Tibial nerve (tissue), 4 donors: Measurements from ENCODE around the gene AGXT2. TPM values are rescaled to one million over a fixed set of nuclear protein-coding genes. Genes with fewer than 3 reads are reported as not detected.
"Not testable (repeated sequence)": the region's sequence is repeated elsewhere in the genome, so short reads cannot be mapped to it uniquely, and the experiment has no call there.

ENCODE experiments used
- DNase-seq, 2 donors: peaks; one replicate each; pipeline ENCODE4 v3.0.0-alpha.2; 2019; ENCODE audit warnings: low spot score in 2 of 2
- H3K27ac ChIP-seq, 4 donors: fragments of 200-600 bp; sonication (generic) in 3 of 4; one replicate each; pipeline ENCODE4 v1.5.1; 2017 to 2019; ENCODE audit warnings: mild to moderate bottlenecking in 1 of 4
- H3K27me3 ChIP-seq, 2 donors: fragments of 200-600 bp; sonication (generic) in 1 of 2; one replicate each; pipeline versions ENCODE4 v1.5.1 to v1.6.0; 2017 to 2019
- H3K36me3 ChIP-seq, 3 donors: fragments of 200-600 bp; sonication (generic); one replicate each; pipeline ENCODE4 v1.5.1; 2018 to 2019
- H3K4me1 ChIP-seq, 4 donors: fragments of 200-600 bp; sonication (generic) in 3 of 4; one replicate each; pipeline ENCODE4 v1.5.1; 2017 to 2019
- H3K4me3 ChIP-seq, 4 donors: fragments of 200-600 bp; sonication (generic) in 3 of 4; one replicate each; pipeline ENCODE4 v1.5.1; 2017 to 2019; ENCODE audit warnings: mild to moderate bottlenecking in 1 of 4, moderate library complexity in 1 of 4
- H3K9me3 ChIP-seq, 4 donors: fragments of 200-600 bp; sonication (generic) in 3 of 4; one replicate each; pipeline ENCODE4 v1.5.1; 2017 to 2019
- EP300 ChIP-seq, 2 donors: sonication (generic); formaldehyde crosslinking; IDR thresholded peaks; one replicate each; pipeline ENCODE4 v1.6.1; 2017; ENCODE audit warnings: antibody characterized with exemption in 2 of 2, mild to moderate bottlenecking in 1 of 2
- POLR2A ChIP-seq, 2 donors: fragments of 450-650 bp; IDR thresholded peaks; one replicate each; pipeline ENCODE4 v1.6.1; 2017; ENCODE audit warnings: antibody characterized with exemption in 2 of 2, mild to moderate bottlenecking in 2 of 2, moderate library complexity in 2 of 2
- WGBS, 2 donors: methylation state at CpG; one replicate each; pipeline ENCODE4 v1.1.5; 2018; 5-methylcytosine and 5-hydroxymethylcytosine counted together
- total RNA-seq, 4 donors: library from RNA; depleted of rRNA; stranded (reverse); fragments of >200 nt; gene quantifications; one replicate each; pipeline ENCODE4 v1.1.0, GENCODE V29; 2016
- TF ChIP-seq, protein P1 (sequence below), 5 experiments: fragments of 200-600 bp in 3 of 5; fragments of 450-650 bp in 2 of 5; sonication (generic) in 3 of 5; IDR thresholded peaks; one replicate each; pipeline ENCODE4 v1.5.1; 2016 to 2019; ENCODE audit warnings: antibody characterized with exemption in 5 of 5, mild to moderate bottlenecking in 3 of 5, moderate library complexity in 2 of 5

AGXT2 gene
- total RNA-seq, 4 donors from 2014 or later: not detected

DNA sequence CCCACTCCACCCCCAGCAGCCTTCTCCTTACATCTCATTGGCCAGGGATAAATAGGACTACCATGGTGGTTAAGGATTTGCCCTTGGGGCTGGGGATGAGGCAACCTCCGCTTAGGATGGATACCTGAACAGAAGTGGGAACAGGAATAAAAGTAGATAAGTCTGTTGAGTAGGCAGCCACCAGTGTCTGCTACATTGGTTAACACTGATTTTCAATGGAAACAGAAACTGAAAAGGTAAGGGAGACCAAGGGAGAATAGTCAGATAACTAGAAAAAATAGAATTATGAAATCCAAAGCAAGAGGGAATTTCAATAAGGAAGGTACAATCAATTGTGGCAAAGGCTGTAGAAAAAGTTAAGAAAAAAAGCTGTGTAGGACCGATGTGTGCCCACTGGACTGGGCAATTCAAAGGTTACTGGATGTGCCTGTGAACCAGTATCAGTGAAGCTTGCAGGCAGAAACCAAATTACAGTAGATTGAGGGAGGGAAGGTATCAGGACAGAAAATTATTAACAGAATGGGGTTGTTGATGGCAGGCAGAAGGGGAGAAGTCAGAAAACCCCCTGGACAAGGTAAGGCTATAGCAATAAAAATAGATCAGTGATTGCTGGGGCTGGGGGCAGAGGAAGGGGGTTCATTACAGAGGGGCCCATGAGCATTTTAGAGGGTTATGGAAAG is 69.7 kb downstream of the AGXT2 start:
- Histone ChIP-seq H3K4me1 (no peaks in the 10 kb centered on the region), H3K36me3 (no peaks in the 10 kb centered on the region), H3K27me3 (no peaks in the 10 kb centered on the region), H3K27ac (no peak overlapping the region), H3K9me3 (peaks cover 0 to 4% (median 0%) of the 10 kb centered on the region in 4 donors), H3K4me3 (no peak overlapping the region)
- WGBS, 2 donors: 45 to 73% methylated on average over 2 of the region's 2 CpGs
- TF ChIP-seq POLR2A (IDR thresholded peaks at IDR 0.05): no peak
- TF ChIP-seq, protein P1, sequence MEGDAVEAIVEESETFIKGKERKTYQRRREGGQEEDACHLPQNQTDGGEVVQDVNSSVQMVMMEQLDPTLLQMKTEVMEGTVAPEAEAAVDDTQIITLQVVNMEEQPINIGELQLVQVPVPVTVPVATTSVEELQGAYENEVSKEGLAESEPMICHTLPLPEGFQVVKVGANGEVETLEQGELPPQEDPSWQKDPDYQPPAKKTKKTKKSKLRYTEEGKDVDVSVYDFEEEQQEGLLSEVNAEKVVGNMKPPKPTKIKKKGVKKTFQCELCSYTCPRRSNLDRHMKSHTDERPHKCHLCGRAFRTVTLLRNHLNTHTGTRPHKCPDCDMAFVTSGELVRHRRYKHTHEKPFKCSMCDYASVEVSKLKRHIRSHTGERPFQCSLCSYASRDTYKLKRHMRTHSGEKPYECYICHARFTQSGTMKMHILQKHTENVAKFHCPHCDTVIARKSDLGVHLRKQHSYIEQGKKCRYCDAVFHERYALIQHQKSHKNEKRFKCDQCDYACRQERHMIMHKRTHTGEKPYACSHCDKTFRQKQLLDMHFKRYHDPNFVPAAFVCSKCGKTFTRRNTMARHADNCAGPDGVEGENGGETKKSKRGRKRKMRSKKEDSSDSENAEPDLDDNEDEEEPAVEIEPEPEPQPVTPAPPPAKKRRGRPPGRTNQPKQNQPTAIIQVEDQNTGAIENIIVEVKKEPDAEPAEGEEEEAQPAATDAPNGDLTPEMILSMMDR (IDR thresholded peaks at IDR 0.05): no peak
- no peak for TF ChIP-seq EP300 (IDR thresholded peaks at IDR 0.05)
- no peak for DNase-seq

DNA sequence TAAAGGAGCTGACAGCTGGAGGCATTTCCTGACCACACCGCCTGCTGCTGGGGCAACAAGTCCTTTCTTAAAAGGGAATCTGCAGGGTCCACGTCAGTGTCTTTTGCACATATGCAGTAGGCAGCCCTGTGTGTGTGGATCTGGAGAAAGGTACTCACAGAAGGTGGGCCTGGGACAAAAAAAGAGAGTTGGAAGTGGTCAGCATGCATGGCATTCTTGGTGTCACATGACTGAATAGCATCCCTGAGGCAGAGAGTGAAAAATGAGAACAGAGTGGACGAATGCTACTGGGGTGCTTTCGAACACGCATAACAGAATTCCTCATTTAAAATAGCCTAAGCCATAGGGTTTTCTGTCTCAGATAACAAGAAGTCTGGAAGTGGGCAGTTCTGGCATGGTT is 71.4 kb downstream of the AGXT2 start:
- Histone ChIP-seq H3K36me3 (no peaks in the 10 kb centered on the region), H3K4me1 (no peaks in the 10 kb centered on the region), H3K9me3 (peaks cover 0 to 2% (median 0%) of the 10 kb centered on the region in 4 donors), H3K27me3 (no peaks in the 10 kb centered on the region), H3K4me3 (no peak overlapping the region), H3K27ac (no peak overlapping the region)
- WGBS, 2 donors: 72 to 76% methylated on average over 5 of the region's 5 CpGs
- no peak for DNase-seq
- TF ChIP-seq, protein P1 (IDR thresholded peaks at IDR 0.05): no peak
- no peak for TF ChIP-seq POLR2A (IDR thresholded peaks at IDR 0.05)
- TF ChIP-seq EP300 (IDR thresholded peaks at IDR 0.05): no peak

DNA sequence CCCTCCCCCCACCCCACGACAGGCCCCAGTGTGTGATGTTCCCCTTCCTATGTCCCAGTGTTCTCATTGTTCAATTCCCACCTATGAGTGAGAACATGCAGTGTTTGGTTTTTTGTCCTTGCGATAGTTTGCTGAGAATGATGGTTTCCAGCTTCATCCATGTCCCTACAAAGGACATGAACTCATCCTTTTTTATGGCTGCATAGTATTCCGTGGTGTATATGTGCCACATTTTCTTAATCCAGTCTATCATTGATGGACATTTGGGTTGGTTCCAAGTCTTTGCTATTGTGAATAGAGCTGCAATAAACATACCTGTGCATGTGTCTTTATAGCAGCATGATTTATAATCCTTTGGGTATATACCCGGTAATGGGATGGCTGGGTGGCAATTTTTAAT is 76.1 kb downstream of the AGXT2 start:
- H3K4me3 ChIP-seq, DNase-seq, H3K9me3 ChIP-seq, H3K27ac ChIP-seq, H3K27me3 ChIP-seq, H3K4me1 ChIP-seq, H3K36me3 ChIP-seq: not testable (repeated sequence)
- 90 to 96% methylated on average over 3 to 4 of the region's 4 CpGs for WGBS, 2 donors

DNA sequence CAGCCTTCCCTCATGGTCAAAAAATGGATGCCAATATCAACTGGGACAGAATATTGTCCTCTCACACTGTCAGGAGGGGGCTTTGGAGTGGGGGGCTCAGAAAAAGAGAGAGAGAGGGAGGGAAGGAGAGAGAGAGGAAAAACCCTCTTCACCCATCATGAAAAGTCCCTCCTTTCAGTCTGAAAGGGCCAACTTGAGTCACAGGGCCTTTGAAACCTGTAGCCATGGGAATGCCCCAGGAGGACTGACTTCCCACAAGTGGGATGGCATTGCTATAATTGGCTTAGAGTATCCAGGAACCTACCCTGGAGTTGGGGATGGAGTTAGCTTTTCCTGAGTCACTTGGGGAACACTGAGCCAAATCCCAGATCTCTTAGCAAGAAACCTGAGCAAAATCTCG is 77.2 kb downstream of the AGXT2 start:
- Histone ChIP-seq H3K9me3 (peaks cover 0 to 4% (median 0%) of the 10 kb centered on the region in 4 donors), H3K36me3 (peaks cover 0 to 6% (median 0%) of the 10 kb centered on the region in 3 donors), H3K27me3 (no peaks in the 10 kb centered on the region), H3K4me3 (no peak overlapping the region), H3K4me1 (no peaks in the 10 kb centered on the region), H3K27ac (no peak overlapping the region)
- TF ChIP-seq, protein P1 (IDR thresholded peaks at IDR 0.05): no peak
- TF ChIP-seq EP300 (IDR thresholded peaks at IDR 0.05) (no peak), POLR2A (IDR thresholded peaks at IDR 0.05) (no peak)
- DNase-seq: no peak
- WGBS, 2 donors: 76 to 86% methylated on average over 1 of the region's 1 CpG

DNA sequence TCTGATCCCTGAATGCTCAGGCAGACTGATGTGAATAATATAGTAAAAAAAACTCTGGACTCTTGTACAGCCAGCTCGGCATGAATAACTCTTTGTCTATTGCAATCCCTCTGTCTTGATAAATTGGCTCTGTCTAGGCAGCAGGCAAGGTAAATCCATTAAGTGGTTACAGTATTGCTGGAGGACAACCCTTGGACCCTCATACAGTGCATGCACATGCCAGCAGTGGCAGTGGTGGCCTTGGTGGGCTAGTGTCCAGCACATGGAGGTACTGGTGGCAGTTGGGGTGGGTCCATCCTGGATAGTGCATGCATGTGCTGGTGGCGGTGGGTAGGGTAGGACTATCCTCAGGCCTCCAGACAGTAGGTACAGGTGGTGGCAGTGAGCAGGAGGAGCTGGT is 79.5 kb downstream of the AGXT2 start:
- TF ChIP-seq EP300 (IDR thresholded peaks at IDR 0.05) (no peak), POLR2A (IDR thresholded peaks at IDR 0.05) (no peak)
- TF ChIP-seq, protein P1 (IDR thresholded peaks at IDR 0.05): no peak
- H3K4me3 ChIP-seq: no peak overlapping the region
- H3K27me3 ChIP-seq: no peaks in the 10 kb centered on the region
- no peak overlapping the region for H3K27ac ChIP-seq
- DNase-seq: no peak
- H3K9me3 ChIP-seq: peaks cover 0 to 7% (median 0%) of the 10 kb centered on the region in 4 donors
- peaks cover 0 to 6% (median 0%) of the 10 kb centered on the region in 3 donors for H3K36me3 ChIP-seq
- WGBS, 2 donors: 73 to 86% methylated on average over 2 of the region's 2 CpGs
- H3K4me1 ChIP-seq: no peaks in the 10 kb centered on the region
